HG02642 (cell line): ENCODE measurements around the gene NAB2.
"Not testable (repeated sequence)": the region's sequence is repeated elsewhere in the genome, so short reads cannot be mapped to it uniquely, and the experiment has no call there.

Source experiments
- ATAC-seq: cut with Tn5 transposase; IDR thresholded peaks from one replicate; pipeline ENCODE4 v1.9.1; 2021; ENCODE audit warnings: mild to moderate bottlenecking; ENCODE audit not compliant: unreplicated experiment, poor library complexity

The NAB2 gene

GRCh38 chr12:57066245-57066644, 22.7 kb upstream of the NAB2 start:
- ATAC-seq: no peak

- peak; percentile 82 for ATAC-seq
These were observed 19.4 kb upstream of the NAB2 start for GRCh38 chr12:57069523-57069922.

GRCh38 chr12:57072661-57073060, 16.3 kb upstream of the NAB2 start:
- ATAC-seq: no peak

- ATAC-seq: not testable (repeated sequence)
These were observed 15.1 kb upstream of the NAB2 start for GRCh38 chr12:57073566-57074450.

- ATAC-seq: peak; percentile 98
These were observed 10.2 kb upstream of the NAB2 start, which contains the start of gene NEMP1 for GRCh38 chr12:57078519-57079404. TSS of gene NEMP1 (minus strand) at chr12:57078791. CDS start at chr12:57078745, 46 bp downstream.

GRCh38 chr12:57079821-57080220, 9.1 kb upstream of the NAB2 start:
- ATAC-seq: no peak

GRCh38 chr12:57080855-57081254, 8.1 kb upstream of the NAB2 start:
- no peak for ATAC-seq

GRCh38 chr12:57085999-57086492, 2.9 kb upstream of the NAB2 start:
- ATAC-seq: no peak

- ATAC-seq: no peak
These were observed 2.4 kb upstream of the NAB2 start for GRCh38 chr12:57086493-57087009.

- peak; percentile 37 for ATAC-seq
These were observed 1.8 kb upstream of the NAB2 start for GRCh38 chr12:57087010-57087690.

GRCh38 chr12:57087691-57088353, 1.1 kb upstream of the NAB2 start:
- ATAC-seq: peak; percentile 36

- no peak for ATAC-seq
These were observed 644 bp downstream of the NAB2 start for GRCh38 chr12:57089271-57090245.

- ATAC-seq: no peak
These were observed 1.6 kb downstream of the NAB2 start for GRCh38 chr12:57090490-57090889.

- ATAC-seq: no peak
These were observed 2.2 kb downstream of the NAB2 start for GRCh38 chr12:57090924-57091637.

GRCh38 chr12:57091638-57092528, 3.0 kb downstream of the NAB2 start:
- no peak for ATAC-seq

- ATAC-seq: no peak
These were observed 3.6 kb downstream of the NAB2 start for GRCh38 chr12:57092529-57092862.

- ATAC-seq: no peak
These were observed 4.0 kb downstream of the NAB2 start for GRCh38 chr12:57092876-57093414.
